GM19463 (cell line): ENCODE data around the gene CPN2.

ENCODE experiments used
- ATAC-seq: cut with Tn5 transposase; IDR thresholded peaks from one replicate; pipeline ENCODE4 v1.9.1; 2021; ENCODE audit warnings: mild to moderate bottlenecking, moderate library complexity; ENCODE audit not compliant: unreplicated experiment

CPN2 gene

GRCh38 chr3:194382196-194382891 is 31.2 kb upstream of the CPN2 start:
- ATAC-seq, result no peak

DNA sequence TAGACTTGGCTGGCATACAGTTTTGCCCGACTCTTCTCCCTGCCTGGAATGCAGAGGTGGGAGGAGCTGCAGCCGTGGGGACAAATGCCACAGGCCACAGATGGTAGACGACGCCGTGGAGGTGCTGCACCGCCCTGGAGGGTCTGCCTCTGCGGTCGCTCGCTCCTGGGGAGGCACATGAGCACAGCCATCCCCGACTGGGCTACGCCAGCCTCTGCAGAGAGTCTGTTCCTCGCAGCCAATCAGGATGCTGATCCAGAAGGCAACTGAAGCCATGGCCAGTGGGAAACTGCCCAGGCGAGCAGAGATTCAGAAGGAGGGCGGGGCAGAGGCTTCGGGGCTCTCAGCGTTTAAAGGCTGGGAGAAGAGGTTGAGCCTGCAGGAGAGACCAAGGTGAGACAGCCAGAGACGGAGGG is 30.3 kb upstream of the CPN2 start:
- ATAC-seq, result no peak

DNA sequence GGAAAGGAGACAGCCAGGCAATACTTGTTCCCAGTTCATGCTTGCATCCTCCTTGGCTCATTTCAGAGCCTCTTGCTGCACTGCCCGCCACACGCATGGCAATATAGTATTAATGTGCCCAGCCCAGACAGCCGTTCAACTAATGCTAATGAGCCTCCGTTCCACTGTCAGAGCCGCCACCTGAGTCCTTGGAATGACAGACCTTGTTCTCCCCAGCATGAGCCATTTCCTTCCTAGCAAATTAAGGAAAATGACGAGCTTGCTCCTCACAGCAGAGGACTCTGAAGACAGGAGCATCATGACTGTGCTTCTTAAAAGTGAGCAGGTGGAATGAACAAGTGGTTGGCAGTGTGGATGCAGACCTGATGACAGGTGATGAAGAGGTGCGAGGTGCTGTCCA is 29.2 kb upstream of the CPN2 start:
- ATAC-seq, result no peak

DNA sequence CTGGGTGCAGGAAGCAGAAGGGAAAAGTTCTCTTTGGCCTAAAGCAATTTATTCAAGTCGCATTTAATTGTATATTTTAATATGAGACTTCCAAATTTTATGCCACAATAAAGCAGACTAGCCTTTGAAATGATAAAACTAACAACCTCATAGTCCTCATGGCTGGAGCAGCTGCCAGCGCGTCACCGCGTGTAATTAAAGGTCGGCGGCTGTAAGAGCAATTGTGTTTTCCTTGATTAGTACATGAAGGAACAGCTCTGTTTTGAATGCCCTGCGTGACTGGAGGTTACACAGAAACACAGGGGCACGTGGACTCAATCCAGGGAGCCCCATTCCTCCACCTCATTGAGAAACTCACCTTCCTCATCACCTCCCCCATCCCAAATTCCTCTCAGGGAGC is 28.5 kb upstream of the CPN2 start:
- ATAC-seq, result no peak

DNA sequence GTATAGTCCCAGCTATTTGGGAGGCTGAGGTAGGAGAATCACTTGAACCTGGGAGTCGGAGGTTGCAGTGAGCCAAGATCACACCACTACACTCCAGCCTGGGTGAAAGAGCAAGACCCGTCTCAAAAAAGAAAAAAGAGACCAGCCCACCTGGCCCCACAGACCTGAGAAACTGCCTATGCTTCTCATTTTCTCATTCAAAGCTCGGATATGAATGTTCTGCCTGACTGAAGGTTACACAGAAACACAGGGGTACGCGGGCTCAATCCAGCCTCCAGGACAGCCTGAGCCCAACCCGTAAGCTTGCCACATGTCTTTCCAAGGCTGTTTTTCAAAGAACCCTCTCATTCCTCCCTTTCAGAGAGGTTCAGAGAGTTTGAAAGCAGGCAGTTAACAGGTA is 28.1 kb upstream of the CPN2 start:
- ATAC-seq, result no peak

DNA sequence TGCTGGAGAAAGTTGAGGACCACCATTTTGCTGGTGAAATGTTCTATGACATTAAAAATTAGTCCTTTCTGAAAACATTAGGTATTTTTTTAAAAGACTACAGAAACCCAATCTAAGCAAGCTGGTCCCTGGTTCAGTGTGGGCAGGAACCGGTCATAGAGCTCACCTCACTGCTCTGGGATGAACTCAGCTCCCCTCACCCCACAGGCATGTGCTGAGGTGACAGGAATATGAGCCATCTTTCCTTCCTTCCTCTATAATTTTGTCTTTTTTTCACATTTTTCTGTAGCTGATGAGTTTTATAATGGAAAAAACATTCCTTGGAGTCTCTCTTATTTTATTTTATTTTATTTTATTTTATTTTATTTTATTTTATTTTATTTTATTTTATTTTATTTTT is 26.6 kb upstream of the CPN2 start:
- no peak for ATAC-seq

DNA sequence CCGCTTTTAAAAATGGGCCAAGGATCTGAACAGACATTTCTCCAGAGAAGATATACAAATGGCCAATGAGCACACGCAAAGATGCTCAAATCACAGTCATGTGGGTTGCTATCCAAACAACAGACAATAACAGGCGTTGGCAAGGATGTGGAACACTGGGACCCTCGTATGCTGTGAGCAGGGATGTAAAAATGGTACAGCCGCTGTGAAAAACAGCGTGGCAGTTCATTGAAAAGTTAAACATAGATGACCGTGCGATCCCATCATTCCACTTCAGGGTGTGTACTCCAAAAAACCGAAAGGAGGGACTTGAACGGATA is 25.1 kb upstream of the CPN2 start:
- no peak for ATAC-seq

GRCh38 chr3:194375473-194376240 is 24.5 kb upstream of the CPN2 start:
- ATAC-seq, result no peak

- no peak for ATAC-seq
These were observed 23.8 kb upstream of the CPN2 start for GRCh38 chr3:194374935-194375334.

DNA sequence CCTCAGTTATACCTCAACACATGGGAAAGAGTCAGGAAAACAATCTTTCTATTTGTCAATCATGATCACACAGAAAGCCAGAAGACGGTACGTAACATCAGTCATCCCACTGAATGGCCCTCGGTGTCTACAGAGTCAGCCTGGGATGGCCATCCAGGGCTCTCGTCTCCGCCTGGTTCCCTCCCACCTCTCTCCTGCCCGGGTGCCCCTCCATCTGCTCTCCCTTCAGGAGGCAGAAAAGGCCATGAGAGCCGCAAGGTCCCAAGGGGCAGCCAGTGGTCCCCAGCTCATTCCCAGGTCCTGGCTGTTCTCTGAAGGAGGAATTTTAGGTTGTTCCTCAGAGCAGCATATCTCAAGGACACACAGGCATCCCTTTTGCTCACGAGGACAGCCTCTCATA is 22.8 kb upstream of the CPN2 start:
- ATAC-seq, result no peak

DNA sequence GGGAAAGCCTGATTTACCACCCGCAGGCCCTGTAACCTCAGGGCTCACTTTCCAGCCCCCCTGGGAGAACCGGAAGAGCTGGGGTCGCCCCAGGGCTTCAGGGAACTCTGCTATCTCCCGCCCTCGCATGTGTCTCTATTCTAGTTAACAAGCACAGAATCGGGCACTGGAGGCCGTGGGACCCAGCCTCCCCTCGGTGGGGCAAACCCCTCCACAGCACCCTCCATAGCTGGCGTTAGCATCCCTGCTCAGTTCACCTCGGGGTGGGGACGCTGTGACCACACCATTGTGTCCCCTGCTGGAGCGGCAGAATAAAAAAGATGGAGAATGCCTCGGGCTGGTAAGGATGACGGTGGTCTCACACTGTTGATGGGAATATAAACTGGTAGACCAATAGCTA is 21.9 kb upstream of the CPN2 start:
- no peak for ATAC-seq

DNA sequence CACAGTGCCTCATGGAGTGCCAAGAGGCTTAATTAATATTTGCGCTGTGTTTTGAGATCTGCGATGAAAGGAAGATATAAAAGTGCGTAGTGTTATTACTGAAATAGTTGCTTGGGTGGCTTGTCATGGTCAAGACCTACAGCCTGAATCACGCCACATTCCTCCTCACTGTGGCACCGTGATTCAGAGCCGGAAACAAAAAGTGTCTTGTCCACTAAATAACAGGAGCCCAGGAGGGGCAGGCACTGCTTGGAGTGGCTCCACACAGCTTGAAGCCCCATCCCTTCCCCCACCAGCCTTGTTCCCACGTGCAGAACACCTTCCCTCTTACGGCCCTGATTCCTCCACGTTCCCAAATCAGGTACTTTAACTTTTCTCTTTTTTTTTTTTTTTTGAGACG is 19.6 kb upstream of the CPN2 start:
- ATAC-seq, result no peak

DNA sequence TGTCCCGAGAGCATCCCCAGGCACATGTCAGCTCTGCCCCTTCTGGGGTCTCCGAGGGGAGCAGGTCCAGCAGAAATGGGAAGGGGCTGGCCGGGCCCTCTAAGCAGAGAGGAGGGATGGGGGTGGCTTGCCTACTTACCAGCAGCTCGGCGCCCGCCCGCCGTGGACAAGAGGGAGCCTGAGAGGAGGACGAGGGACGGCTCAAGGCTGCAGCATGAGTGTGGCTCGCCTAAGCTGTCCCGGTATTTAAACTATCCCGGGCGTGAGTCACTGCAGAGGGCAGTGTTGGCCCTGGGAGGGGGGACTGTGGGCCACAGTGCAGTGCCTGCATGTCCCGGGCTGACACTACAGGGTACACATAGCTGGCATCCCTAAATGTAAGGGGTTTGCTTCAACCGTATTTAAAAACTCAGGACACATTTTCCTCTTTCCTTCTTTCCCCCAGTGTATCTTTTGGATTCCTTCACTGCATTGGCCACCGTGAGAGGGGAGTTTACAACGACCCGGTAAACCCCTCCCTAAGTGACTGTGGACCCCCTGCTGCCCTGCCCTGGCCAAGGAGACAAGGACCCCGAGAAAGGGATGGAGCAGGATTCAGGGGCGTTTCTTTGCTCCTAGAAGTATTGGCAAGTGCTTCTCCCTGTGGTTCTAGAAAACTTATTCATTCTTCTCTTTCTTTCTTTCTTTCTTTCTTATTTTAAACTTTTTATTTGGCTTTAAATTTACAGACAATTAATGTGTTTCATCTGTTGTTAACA is 18.6 kb upstream of the CPN2 start, which contains the start of gene LRRC15:
LRRC15 (minus strand) TSS at position 222 of the 758 bp plus-strand sequence. CDS start 8,700 bp downstream, outside the sequence.
- ATAC-seq, result no peak

- ATAC-seq, result no peak
These were observed 17.8 kb upstream of the CPN2 start for GRCh38 chr3:194368918-194369317.

- no peak for ATAC-seq
These were observed 17.1 kb upstream of the CPN2 start for GRCh38 chr3:194367992-194368841.

DNA sequence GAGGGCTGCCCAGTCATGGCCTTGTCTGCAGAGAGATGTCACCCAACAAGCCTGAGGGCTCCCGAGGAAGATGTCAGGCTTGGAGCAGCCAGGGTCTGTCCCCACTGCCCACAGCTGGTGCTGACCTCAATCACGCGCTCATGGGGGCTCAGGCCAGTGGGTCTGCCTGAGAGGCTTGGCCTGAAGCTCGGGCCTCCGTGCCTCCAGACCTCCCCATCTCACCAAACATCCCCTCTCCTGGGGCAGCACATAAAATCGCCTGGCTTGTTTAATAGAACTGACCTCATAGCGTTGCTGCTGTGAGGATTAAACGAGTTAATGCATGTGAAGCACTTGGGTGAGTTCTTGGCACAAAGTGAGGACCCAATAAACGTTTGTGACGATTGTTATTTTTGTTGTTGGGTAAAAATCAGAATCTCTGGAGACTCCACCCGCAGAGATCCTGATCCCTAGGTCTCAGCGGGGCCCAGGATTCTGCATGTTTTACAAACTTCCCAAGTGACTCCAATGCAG is 14.9 kb upstream of the CPN2 start:
- ATAC-seq, result no peak

DNA sequence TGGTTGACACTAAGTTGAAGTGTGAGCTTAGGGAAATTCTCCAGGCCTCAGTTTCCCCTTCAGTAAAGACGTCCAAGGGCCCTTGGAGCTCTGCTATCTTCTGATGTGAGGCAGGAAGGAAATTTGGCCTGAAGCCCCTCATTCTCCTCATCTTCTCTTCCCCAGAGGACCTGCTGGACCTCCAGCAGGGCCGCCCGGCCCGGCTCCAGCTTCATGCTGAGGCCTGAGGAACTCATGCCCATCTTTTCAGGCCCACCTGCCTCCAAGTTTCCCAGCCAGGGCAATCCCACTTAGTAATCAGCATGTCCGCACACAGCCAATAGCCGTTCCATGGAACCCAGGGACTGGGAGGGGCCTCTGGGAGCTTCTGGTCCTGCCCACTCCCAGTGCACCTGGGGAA is 14.4 kb upstream of the CPN2 start:
- ATAC-seq, result no peak

DNA sequence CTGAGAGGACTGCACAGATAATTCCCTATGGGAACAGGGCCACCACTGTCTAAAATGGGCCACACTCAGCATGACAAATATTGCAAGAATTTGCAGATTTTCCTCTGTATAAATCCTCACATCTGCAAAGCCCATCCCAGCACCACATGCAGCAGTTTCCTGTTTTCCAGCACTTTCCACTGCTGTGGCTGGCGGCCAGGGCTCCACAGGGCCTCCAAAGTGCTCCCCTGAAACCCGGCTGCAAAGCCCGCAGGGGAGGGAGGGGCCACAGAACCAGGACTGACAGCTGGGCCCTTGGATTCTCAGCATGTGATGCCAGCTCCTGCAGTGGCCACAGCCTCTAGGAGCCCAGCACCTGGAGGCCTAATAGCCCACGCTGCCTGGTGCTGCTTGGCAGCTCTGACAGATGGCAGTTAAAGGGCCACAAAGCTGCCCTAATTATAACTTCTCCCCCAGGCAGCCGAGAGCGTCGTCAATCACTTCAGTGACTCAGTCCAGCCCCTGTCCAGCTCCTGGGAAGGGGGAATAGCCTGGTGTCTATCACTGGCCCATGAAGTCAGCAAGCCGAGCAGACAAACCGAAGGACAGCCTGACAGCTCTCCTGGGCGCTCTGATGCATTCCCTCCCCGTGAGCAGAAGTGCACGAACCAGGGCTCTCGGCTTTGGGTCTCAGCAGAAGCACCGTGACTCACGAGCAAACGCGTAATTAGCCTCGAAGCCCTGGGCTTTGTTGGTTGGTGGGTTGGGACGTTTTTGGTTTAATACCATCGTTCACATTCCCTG is 13.7 kb upstream of the CPN2 start:
- ATAC-seq, result no peak

DNA sequence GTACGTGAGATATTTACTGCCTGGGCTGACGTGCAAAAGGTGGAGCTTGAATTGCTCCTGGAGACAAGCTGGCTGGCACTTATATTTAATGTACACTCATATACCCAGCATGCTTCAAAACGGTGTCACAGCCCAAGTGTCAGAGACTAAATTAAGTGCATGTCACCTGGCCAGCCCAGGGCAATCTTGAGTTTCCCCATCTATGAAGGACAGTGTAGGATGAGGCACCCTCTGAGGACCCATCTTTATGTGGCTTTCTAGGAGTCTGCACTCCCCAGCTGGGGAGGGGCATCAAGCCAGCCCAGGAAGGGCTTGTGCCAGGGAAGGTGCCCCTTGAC is 13.2 kb upstream of the CPN2 start:
- no peak for ATAC-seq

DNA sequence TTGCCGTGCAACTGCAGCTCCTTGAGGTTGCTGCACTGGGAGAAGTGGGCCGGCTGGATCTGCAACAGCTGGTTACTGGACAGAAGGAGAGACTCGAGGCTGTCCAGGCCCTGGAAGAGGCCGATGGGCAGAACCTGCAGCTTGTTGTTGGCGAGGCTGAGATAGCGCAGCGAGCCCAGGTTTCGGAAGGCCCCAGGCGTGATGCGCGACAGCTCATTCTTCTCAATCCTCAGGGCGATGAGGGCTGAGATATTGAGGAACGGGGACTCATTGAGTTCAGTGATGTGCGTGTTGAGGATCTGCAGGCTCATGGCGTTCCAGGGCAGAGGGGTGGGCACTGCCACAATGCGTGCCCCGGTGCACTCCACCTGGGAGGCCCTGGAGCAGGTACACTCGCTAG is 9.4 kb upstream of the CPN2 start:
- no peak for ATAC-seq
